ENCODE results near the gene RNF144A. TPM values are rescaled to one million over a fixed set of nuclear protein-coding genes. Genes with fewer than 3 reads are reported as not detected.
A peak's percentile ranks its signal among the peaks of the same experiment; 100 is the strongest.

RNF144A gene
- total and polyA plus RNA-seq, 2 experiments from 2014 or later, result 5.4 to 10.1 TPM

GRCh38 chr2:7011356-7012083, 94.3 kb downstream of the RNF144A start:
- Histone ChIP-seq H3K36me3 (replicated peaks; ENCODE audit: insufficient read depth, low read depth) (no peaks in the 10 kb centered on the region), H2AFZ (no peak overlapping the region), H3K27me3 (no peaks in the 10 kb centered on the region), H3K4me1 (ENCODE audit: insufficient read depth) (peaks cover 22% of the 10 kb centered on the region), H3K9me2 (replicated peaks; ENCODE audit: insufficient read depth) (no peaks in the 10 kb centered on the region), H3K9me3 (ENCODE audit: low read depth) (no peaks in the 10 kb centered on the region), H4K20me1 (ENCODE audit: insufficient read depth, poor library complexity, severe bottlenecking) (no peaks in the 10 kb centered on the region), H3K4me3 (no peak overlapping the region), H3K79me2 (no peaks in the 10 kb centered on the region), H3K27ac (peak overlapping the region; percentile 64), H3K4me2 (no peak overlapping the region)
- 84% methylated on average over 7 of the region's 7 CpGs for WGBS (ENCODE audit: low lambda C conversion rate, missing lambda C conversion rate)
- no peak for DNase-seq (ENCODE audit: low spot score)
- TF ChIP-seq CTCF (IDR thresholded peaks at IDR 0.05; ENCODE audit: poor library complexity), result no peak
- no peak for TF ChIP-seq EZH2phosphoT487 (IDR thresholded peaks at IDR 0.05; ENCODE audit: low read depth, severe bottlenecking, unreplicated experiment)
- TF ChIP-seq EZH2 (IDR thresholded peaks at IDR 0.05; ENCODE audit: borderline replicate concordance), result no peak

GRCh38 chr2:7012141-7012764, 95.0 kb downstream of the RNF144A start:
- Histone ChIP-seq H3K4me2 (no peak overlapping the region), H2AFZ (no peak overlapping the region), H3K27ac (peak overlapping the region; percentile 50), H3K9me3 (ENCODE audit: low read depth) (no peaks in the 10 kb centered on the region), H4K20me1 (ENCODE audit: insufficient read depth, poor library complexity, severe bottlenecking) (no peaks in the 10 kb centered on the region), H3K4me3 (no peak overlapping the region), H3K4me1 (ENCODE audit: insufficient read depth) (peaks cover 22% of the 10 kb centered on the region), H3K79me2 (no peaks in the 10 kb centered on the region), H3K36me3 (replicated peaks; ENCODE audit: insufficient read depth, low read depth) (no peaks in the 10 kb centered on the region), H3K27me3 (no peaks in the 10 kb centered on the region), H3K9me2 (replicated peaks; ENCODE audit: insufficient read depth) (no peaks in the 10 kb centered on the region)
- TF ChIP-seq EZH2 (IDR thresholded peaks at IDR 0.05; ENCODE audit: borderline replicate concordance), result no peak
- TF ChIP-seq CTCF (IDR thresholded peaks at IDR 0.05; ENCODE audit: poor library complexity), result no peak
- no peak for TF ChIP-seq EZH2phosphoT487 (IDR thresholded peaks at IDR 0.05; ENCODE audit: low read depth, severe bottlenecking, unreplicated experiment)
- WGBS (ENCODE audit: low lambda C conversion rate, missing lambda C conversion rate), result 92% methylated on average over 6 of the region's 6 CpGs
- DNase-seq (ENCODE audit: low spot score), result no peak

- 76% methylated on average over 3 of the region's 3 CpGs for whole genome bisulfite sequencing (ENCODE audit: low lambda C conversion rate, missing lambda C conversion rate)
- no peak for TF ChIP-seq EZH2 (IDR thresholded peaks at IDR 0.05; ENCODE audit: borderline replicate concordance)
- no peak for TF ChIP-seq EZH2phosphoT487 (IDR thresholded peaks at IDR 0.05; ENCODE audit: low read depth, severe bottlenecking, unreplicated experiment)
- TF ChIP-seq CTCF (IDR thresholded peaks at IDR 0.05; ENCODE audit: poor library complexity), result no peak
- no peak overlapping the region for H3K4me2 ChIP-seq
- peaks cover 15% of the 10 kb centered on the region for H3K4me1 ChIP-seq (ENCODE audit: insufficient read depth)
- no peak overlapping the region for H2AFZ ChIP-seq
- no peak overlapping the region for H3K27ac ChIP-seq
- no peaks in the 10 kb centered on the region for H3K27me3 ChIP-seq
- H3K9me2 ChIP-seq (replicated peaks; ENCODE audit: insufficient read depth), result no peaks in the 10 kb centered on the region
- H3K4me3 ChIP-seq, result no peak overlapping the region
- no peaks in the 10 kb centered on the region for H3K79me2 ChIP-seq
- no peak for DNase-seq (ENCODE audit: low spot score)
- H3K36me3 ChIP-seq (replicated peaks; ENCODE audit: insufficient read depth, low read depth), result no peaks in the 10 kb centered on the region
- H4K20me1 ChIP-seq (ENCODE audit: insufficient read depth, poor library complexity, severe bottlenecking), result no peaks in the 10 kb centered on the region
- H3K9me3 ChIP-seq (ENCODE audit: low read depth), result no peaks in the 10 kb centered on the region
Measured at GRCh38 chr2:7013471-7014160, 96.4 kb downstream of the RNF144A start.
